Activated CD4-positive, alpha-beta memory T cell treated with anti-CD3 and anti-CD28 coated beads, Interleukin-2, amount 10 ng/mL, durations not matched to agents 7 days and 5 days (primary cell): ENCODE results near the gene PPP1R16B. TPM values are rescaled to one million over a fixed set of nuclear protein-coding genes. Genes with fewer than 3 reads are reported as not detected.
A peak's percentile ranks its signal among the peaks of the same experiment; 100 is the strongest.

Experiments used
- CTCF ChIA-PET: fragments of 350-600 bp; sonication (Branson Sonifier 250); formaldehyde crosslinking; loops from one replicate; lab custom pipeline; 2021; ENCODE audit warnings: antibody characterized with exemption, inconsistent platforms; lab: Charles Lee
- POLR2A ChIA-PET: fragments of 350-600 bp; sonication (Branson Sonifier 250); formaldehyde crosslinking; loops from one replicate; lab custom pipeline; 2021; ENCODE audit warnings: antibody characterized with exemption; lab: Charles Lee
- DNase-seq: peaks from one replicate; pipeline ENCODE4 v3.0.0-alpha.2; 2020
- H3K27ac Mint-ChIP-seq: one replicate; pipeline ENCODE4 v1.8.0; 2021; ENCODE audit warnings: mild to moderate bottlenecking, mixed read lengths
- H3K27me3 Mint-ChIP-seq: one replicate; pipeline ENCODE4 v1.8.0; 2021; ENCODE audit warnings: mixed read lengths
- H3K36me3 Mint-ChIP-seq: one replicate; pipeline ENCODE4 v1.8.0; 2021; ENCODE audit warnings: low read depth, mixed read lengths
- H3K4me1 Mint-ChIP-seq: one replicate; pipeline ENCODE4 v1.8.0; 2021; ENCODE audit warnings: mixed read lengths
- H3K4me3 Mint-ChIP-seq: one replicate; pipeline ENCODE4 v1.8.0; 2021; ENCODE audit warnings: mild to moderate bottlenecking, mixed read lengths
- H3K9me3 Mint-ChIP-seq: one replicate; pipeline ENCODE4 v1.8.0; 2021; ENCODE audit warnings: mixed read lengths
- total RNA-seq, 2 experiments: library from RNA; stranded (reverse); gene quantifications; one replicate each; pipeline ENCODE4 v1.2.3, GENCODE V29; 2021

PPP1R16B gene
- total RNA-seq, 2 experiments from 2014 or later: 113 to 119 TPM

DNA sequence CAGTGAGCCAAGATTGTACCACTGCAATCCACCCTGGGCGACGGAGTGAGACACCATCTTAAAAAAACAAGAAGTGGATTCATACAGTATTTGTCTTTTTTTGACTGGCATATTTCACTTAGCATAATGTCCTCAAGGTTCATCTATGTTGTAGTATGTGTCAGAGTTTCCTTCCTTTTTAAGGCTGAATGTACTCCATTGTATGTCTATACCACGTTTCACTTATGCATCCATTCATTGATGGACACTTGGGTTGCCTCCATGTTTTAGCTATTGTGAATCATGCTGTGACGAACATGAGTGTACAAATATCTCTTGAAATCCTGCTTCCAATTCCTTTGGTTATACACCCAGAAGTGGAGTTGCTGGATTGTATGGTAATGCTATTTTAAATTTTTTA is 91.8 kb downstream of the PPP1R16B start:
- H3K36me3 Mint-ChIP-seq: peaks cover 51% of the 10 kb centered on the region
- no peak overlapping the region for H3K4me3 Mint-ChIP-seq
- no peaks in the 10 kb centered on the region for H3K27me3 Mint-ChIP-seq
- peaks cover 34% of the 10 kb centered on the region for H3K4me1 Mint-ChIP-seq
- POLR2A ChIA-PET: no interaction called here
- CTCF ChIA-PET: no interaction called here
- no peak overlapping the region for H3K27ac Mint-ChIP-seq
- H3K9me3 Mint-ChIP-seq: no peaks in the 10 kb centered on the region
- no peak for DNase-seq

DNA sequence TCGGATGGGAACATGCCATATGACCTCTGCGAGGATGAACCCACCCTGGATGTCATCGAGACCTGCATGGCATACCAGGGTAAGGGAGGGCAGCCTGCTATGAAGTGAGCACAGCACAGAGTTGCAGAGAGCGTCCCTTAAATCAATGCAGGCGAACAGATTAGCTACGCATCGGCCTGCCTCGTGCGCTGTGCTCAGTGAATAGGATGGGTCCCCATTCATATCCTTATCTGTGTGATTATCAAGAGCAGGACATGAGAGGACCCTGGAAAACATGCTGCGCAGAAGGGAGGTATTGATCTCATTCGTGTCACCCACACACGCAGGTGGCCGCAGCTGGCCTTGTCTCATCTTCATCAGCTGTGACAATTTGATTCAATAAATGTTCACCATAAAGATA is 95.1 kb downstream of the PPP1R16B start:
- H3K27ac Mint-ChIP-seq: no peak overlapping the region
- peaks cover 75% of the 10 kb centered on the region for H3K36me3 Mint-ChIP-seq
- H3K4me1 Mint-ChIP-seq: peaks cover 15% of the 10 kb centered on the region
- ChIA-PET POLR2A (interaction anchor here (1.0 kb wide), 1 partner anchor 26 kb away, joined by 3 read pairs; no protein-coding TSS in a partner anchor), CTCF (interaction anchor here (0.6 kb wide), 1 partner anchor 161 kb away, joined by 3 read pairs; no protein-coding TSS in a partner anchor)
- H3K4me3 Mint-ChIP-seq: no peak overlapping the region
- DNase-seq: no peak
- no peaks in the 10 kb centered on the region for H3K27me3 Mint-ChIP-seq
- H3K9me3 Mint-ChIP-seq: peaks cover 7% of the 10 kb centered on the region

DNA sequence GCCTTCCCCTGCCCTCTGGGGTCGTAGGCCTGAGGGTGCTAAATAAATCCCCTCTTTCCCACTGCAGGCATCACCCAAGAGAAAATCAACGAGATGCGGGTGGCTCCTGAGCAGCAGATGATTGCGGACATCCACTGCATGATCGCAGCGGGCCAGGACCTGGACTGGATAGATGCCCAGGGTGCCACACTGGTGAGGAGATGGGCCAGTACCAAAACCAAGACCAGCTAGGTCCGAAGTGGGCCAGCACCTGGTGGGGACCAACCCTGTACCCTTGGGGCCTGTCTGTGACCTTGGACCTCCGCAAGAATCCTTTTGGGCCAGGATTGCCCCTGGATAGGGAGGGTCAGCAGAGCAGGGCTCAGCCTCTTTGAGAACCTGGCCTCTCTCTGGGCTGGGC is 97.1 kb downstream of the PPP1R16B start:
- H3K9me3 Mint-ChIP-seq: peaks cover 7% of the 10 kb centered on the region
- DNase-seq: no peak
- ChIA-PET CTCF (no interaction called here), POLR2A (interaction anchor here (0.9 kb wide), 1 partner anchor 32 kb away, joined by 3 read pairs; no protein-coding TSS in a partner anchor)
- no peaks in the 10 kb centered on the region for H3K27me3 Mint-ChIP-seq
- peaks cover 77% of the 10 kb centered on the region for H3K36me3 Mint-ChIP-seq
- no peak overlapping the region for H3K27ac Mint-ChIP-seq
- no peak overlapping the region for H3K4me3 Mint-ChIP-seq
- H3K4me1 Mint-ChIP-seq: peaks cover 10% of the 10 kb centered on the region

DNA sequence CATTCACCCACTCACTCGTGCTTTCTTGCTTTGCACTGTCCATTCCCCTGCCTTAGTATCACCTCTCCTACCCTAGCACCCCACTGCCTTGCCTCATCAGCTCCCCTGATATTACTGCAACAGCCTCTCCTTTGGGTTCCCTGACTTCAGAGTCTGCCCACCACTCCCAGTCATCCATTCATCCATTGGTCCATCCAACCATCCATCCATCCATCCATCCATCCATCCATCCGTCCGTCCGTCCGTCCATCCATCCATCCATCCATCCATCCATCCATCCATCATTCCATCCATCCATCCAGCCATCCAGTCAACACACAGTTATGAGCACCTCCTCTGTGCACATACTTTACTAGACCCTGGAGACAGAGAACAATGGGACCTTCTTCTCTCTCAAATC is 97.8 kb downstream of the PPP1R16B start:
- ChIA-PET POLR2A (interaction anchor here (0.9 to 1.0 kb wide), 2 partner anchors 23 to 33 kb away, joined by 3 read pairs; partner anchors contain the start of gene FAM83D), CTCF (no interaction called here)
- Mint-ChIP-seq H3K4me3 (no peak overlapping the region), H3K9me3 (peaks cover 7% of the 10 kb centered on the region), H3K36me3 (peaks cover 77% of the 10 kb centered on the region), H3K27me3 (no peaks in the 10 kb centered on the region), H3K27ac (no peak overlapping the region), H3K4me1 (peaks cover 10% of the 10 kb centered on the region)
- no peak for DNase-seq

GRCh38 chr20:38905375-38905774 is 99.9 kb downstream of the PPP1R16B start:
- ChIA-PET CTCF (interaction anchor here (0.6 kb wide), 1 partner anchor 358 kb away, joined by 3 read pairs; no protein-coding TSS in a partner anchor), POLR2A (interaction anchor here (1.6 to 2.2 kb wide), 2 partner anchors 18 to 21 kb away, joined by 3 to 11 read pairs; partner anchors contain the start of gene FAM83D)
- H3K27ac Mint-ChIP-seq: peak overlapping the region; percentile 45
- H3K9me3 Mint-ChIP-seq: peaks cover 7% of the 10 kb centered on the region
- H3K4me3 Mint-ChIP-seq: no peak overlapping the region
- no peaks in the 10 kb centered on the region for H3K27me3 Mint-ChIP-seq
- no peak for DNase-seq
- H3K36me3 Mint-ChIP-seq: peaks cover 85% of the 10 kb centered on the region
- H3K4me1 Mint-ChIP-seq: peaks cover 10% of the 10 kb centered on the region

- H3K36me3 Mint-ChIP-seq: peaks cover 62% of the 10 kb centered on the region
- H3K4me1 Mint-ChIP-seq: peaks cover 10% of the 10 kb centered on the region
- CTCF ChIA-PET: no interaction called here
- no peak overlapping the region for H3K27ac Mint-ChIP-seq
- POLR2A ChIA-PET: interaction anchor here (0.5 kb wide), 1 partner anchor 176 kb away, joined by 3 read pairs; no protein-coding TSS in a partner anchor
- H3K9me3 Mint-ChIP-seq: peaks cover 7% of the 10 kb centered on the region
- DNase-seq: no peak
- H3K27me3 Mint-ChIP-seq: no peaks in the 10 kb centered on the region
- no peak overlapping the region for H3K4me3 Mint-ChIP-seq
Observed at GRCh38 chr20:38907918-38908677, 102.6 kb downstream of the PPP1R16B start.

GRCh38 chr20:38915355-38915754 is 109.9 kb downstream of the PPP1R16B start:
- Mint-ChIP-seq H3K36me3 (peaks cover 43% of the 10 kb centered on the region), H3K4me3 (no peak overlapping the region), H3K9me3 (no peaks in the 10 kb centered on the region), H3K4me1 (no peaks in the 10 kb centered on the region), H3K27me3 (no peaks in the 10 kb centered on the region), H3K27ac (no peak overlapping the region)
- CTCF ChIA-PET: no interaction called here
- no peak for DNase-seq
- POLR2A ChIA-PET: no interaction called here

DNA sequence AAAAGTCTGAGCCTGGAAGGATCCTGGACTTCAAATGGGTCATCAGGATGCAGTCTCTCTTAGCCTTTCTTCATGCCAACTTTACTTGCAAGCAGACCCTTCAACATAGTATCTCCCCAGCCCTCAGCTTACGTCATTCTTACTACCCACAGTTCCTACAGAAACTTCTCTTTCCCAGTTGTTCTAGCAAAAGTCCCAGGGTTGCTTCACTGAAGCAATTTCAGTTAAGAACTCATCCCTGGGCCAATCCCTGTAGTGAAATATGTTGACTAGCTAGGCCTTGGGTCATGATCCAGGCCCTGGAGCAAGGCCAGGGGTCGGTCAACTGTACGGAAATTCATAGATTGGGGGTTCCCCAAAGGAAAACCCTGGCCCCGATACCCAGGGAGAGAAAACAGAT is 112.2 kb downstream of the PPP1R16B start:
- Mint-ChIP-seq H3K27ac (no peak overlapping the region), H3K27me3 (no peaks in the 10 kb centered on the region), H3K4me1 (no peaks in the 10 kb centered on the region), H3K9me3 (no peaks in the 10 kb centered on the region), H3K4me3 (no peak overlapping the region), H3K36me3 (peaks cover 48% of the 10 kb centered on the region)
- POLR2A ChIA-PET: interaction anchor here (1.0 kb wide), 1 partner anchor 10 kb away, joined by 3 read pairs; no protein-coding TSS in a partner anchor
- DNase-seq: no peak
- CTCF ChIA-PET: interaction anchor here (1.2 to 1.3 kb wide), 2 partner anchors 9 to 131 kb away, joined by 3 to 4 read pairs; partner anchors contain the start of gene FAM83D

DNA sequence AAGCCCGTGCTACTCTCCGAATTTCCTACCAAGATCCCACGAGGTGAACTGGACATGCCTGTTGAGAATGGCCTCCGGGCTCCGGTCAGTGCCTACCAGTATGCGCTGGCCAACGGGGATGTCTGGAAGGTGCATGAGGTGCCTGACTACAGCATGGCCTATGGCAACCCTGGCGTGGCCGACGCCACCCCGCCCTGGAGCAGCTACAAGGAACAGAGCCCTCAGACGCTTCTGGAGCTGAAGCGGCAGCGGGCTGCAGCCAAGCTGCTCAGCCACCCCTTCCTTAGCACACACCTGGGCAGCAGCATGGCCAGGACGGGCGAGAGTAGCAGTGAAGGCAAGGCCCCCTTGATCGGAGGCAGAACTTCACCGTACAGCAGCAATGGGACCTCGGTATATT is 112.7 kb downstream of the PPP1R16B start:
- Mint-ChIP-seq H3K4me3 (no peak overlapping the region), H3K27ac (no peak overlapping the region), H3K4me1 (no peaks in the 10 kb centered on the region), H3K9me3 (no peaks in the 10 kb centered on the region), H3K27me3 (no peaks in the 10 kb centered on the region), H3K36me3 (peaks cover 50% of the 10 kb centered on the region)
- CTCF ChIA-PET: no interaction called here
- no peak for DNase-seq
- POLR2A ChIA-PET: no interaction called here

DNA sequence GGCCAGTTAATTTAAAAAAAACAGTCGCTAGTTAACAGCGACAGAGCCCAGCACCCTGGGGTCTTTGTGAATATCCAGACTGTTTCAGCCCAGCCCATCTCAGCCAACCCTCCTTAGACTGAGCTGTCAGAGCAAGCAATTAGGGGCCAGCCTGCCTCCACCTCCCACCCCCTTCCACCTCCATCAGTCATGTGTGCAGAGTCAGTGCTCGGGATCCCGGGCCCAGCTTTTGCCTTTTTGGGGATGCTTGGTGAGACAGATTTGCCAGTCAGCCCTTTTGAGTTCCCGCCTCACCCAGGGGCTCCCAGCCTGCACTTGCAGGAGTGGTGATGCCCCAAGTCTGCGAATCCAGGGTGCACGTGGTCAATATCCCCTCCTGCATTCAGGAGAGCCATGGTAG is 114.2 kb downstream of the PPP1R16B start:
- Mint-ChIP-seq H3K4me3 (no peak overlapping the region), H3K4me1 (no peaks in the 10 kb centered on the region), H3K27me3 (no peaks in the 10 kb centered on the region), H3K36me3 (peaks cover 41% of the 10 kb centered on the region), H3K9me3 (no peaks in the 10 kb centered on the region), H3K27ac (no peak overlapping the region)
- DNase-seq: no peak
- POLR2A ChIA-PET: interaction anchor here (1.2 kb wide), 1 partner anchor 43 kb away, joined by 3 read pairs; the partner anchor contains the start of gene DHX35
- CTCF ChIA-PET: no interaction called here

DNA sequence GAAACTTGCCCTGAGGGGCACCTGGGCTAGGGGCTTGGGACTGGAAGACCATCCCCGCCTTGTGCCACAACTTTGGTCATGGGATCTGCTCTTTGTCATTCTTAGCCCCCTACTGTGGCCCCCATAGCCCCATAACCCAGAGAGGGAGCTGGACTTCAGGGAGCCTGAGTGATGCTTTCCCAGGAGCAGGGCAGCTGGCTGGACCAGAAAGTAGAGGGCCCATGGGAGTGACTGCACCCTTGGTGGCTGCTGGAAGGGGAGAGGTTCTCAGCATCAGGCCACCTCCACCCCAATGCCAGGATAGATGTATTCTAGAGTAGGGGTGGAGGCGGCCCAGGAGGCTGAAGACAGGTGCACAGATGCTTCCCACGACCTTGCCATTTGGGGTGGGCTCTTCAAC is 114.9 kb downstream of the PPP1R16B start:
- Mint-ChIP-seq H3K27ac (no peak overlapping the region), H3K4me3 (no peak overlapping the region), H3K27me3 (no peaks in the 10 kb centered on the region), H3K9me3 (no peaks in the 10 kb centered on the region), H3K36me3 (peaks cover 39% of the 10 kb centered on the region), H3K4me1 (peaks cover 3% of the 10 kb centered on the region)
- CTCF ChIA-PET: interaction anchor here (1.0 kb wide), 1 partner anchor 127 kb away, joined by 3 read pairs; no protein-coding TSS in a partner anchor
- POLR2A ChIA-PET: interaction anchor here (1.2 kb wide), 1 partner anchor 42 kb away, joined by 3 read pairs; the partner anchor contains the start of gene DHX35
- no peak for DNase-seq

GRCh38 chr20:38920851-38921250 is 115.4 kb downstream of the PPP1R16B start:
- CTCF ChIA-PET: interaction anchor here (1.0 kb wide), 1 partner anchor 126 kb away, joined by 3 read pairs; no protein-coding TSS in a partner anchor
- no peak for DNase-seq
- Mint-ChIP-seq H3K9me3 (no peaks in the 10 kb centered on the region), H3K4me3 (no peak overlapping the region), H3K27ac (no peak overlapping the region), H3K36me3 (peaks cover 37% of the 10 kb centered on the region), H3K4me1 (peaks cover 6% of the 10 kb centered on the region), H3K27me3 (no peaks in the 10 kb centered on the region)
- POLR2A ChIA-PET: no interaction called here

DNA sequence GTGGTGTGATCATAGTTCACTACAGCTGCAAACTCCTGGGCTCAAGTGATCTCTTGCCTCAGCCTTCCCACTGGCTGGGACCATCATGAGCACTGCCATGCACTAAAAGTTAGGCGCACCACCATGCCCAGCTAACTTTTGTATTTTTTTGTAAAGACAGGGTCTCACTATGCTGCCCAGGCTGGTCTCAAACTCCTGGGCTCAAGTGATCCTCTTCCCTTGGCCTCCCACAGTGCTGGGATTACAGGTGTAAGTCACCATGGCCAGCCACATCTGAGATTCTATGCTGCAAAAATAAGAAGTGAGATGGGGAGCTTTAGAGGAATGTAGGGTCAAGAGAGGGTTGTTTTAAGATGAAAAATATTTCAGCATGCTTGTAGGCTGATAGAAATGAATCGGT is 119.2 kb downstream of the PPP1R16B start:
- no peaks in the 10 kb centered on the region for H3K9me3 Mint-ChIP-seq
- H3K4me3 Mint-ChIP-seq: peak overlapping the region; percentile 5
- H3K4me1 Mint-ChIP-seq: peaks cover 26% of the 10 kb centered on the region
- peak overlapping the region; percentile 46 for H3K27ac Mint-ChIP-seq
- H3K36me3 Mint-ChIP-seq: peaks cover 30% of the 10 kb centered on the region
- DNase-seq: no peak
- H3K27me3 Mint-ChIP-seq: no peaks in the 10 kb centered on the region
- ChIA-PET CTCF (interaction anchor here (0.6 to 3.4 kb wide), 2 partner anchors 124 to 526 kb away, joined by 3 to 17 read pairs; no protein-coding TSS in a partner anchor), POLR2A (interaction anchor here (1.0 to 1.3 kb wide), 2 partner anchors 38 to 125 kb away, joined by 3 read pairs; partner anchors contain the start of gene DHX35)
